Mononuclear cell (primary cell): ENCODE data around the gene PALMD. TPM values are rescaled to one million over a fixed set of nuclear protein-coding genes. Genes with fewer than 3 reads are reported as not detected.

Source experiments
- H3K27me3 ChIP-seq: 2 replicates; pipeline ENCODE4 v1.6.0; 2011; ENCODE audit warnings: low read length, control low read depth; ENCODE audit not compliant: insufficient read depth
- H3K4me1 ChIP-seq: 2 replicates; pipeline ENCODE4 v1.5.1; 2011; ENCODE audit warnings: mild to moderate bottlenecking, low read length, control low read depth; ENCODE audit not compliant: insufficient read depth
- H3K4me3 ChIP-seq: 2 replicates; pipeline ENCODE4 v1.5.1; 2011; ENCODE audit warnings: mild to moderate bottlenecking, low read length, moderate library complexity
- H3K9me3 ChIP-seq: 2 replicates; pipeline ENCODE4 v1.5.1; 2011; ENCODE audit warnings: low read depth, mild to moderate bottlenecking, control low read depth, low read length
- total RNA-seq: library from RNA; depleted of rRNA; stranded (reverse); fragments of >200 nt; gene quantifications from one replicate; pipeline ENCODE4 v1.2.3, GENCODE V29; 2012

The PALMD gene
- total RNA-seq, 1 donor, result not detected

- no peaks in the 10 kb centered on the region for H3K4me1 ChIP-seq
- no peaks in the 10 kb centered on the region for H3K9me3 ChIP-seq
- H3K4me3 ChIP-seq, result no peak overlapping the region
- no peaks in the 10 kb centered on the region for H3K27me3 ChIP-seq
Measured at GRCh38 chr1:99726407-99726806, 80.5 kb downstream of the PALMD start.

- no peaks in the 10 kb centered on the region for H3K27me3 ChIP-seq
- no peak overlapping the region for H3K4me3 ChIP-seq
- H3K4me1 ChIP-seq, result no peaks in the 10 kb centered on the region
- no peaks in the 10 kb centered on the region for H3K9me3 ChIP-seq
Measured at GRCh38 chr1:99726818-99727217, 80.9 kb downstream of the PALMD start.

- no peaks in the 10 kb centered on the region for H3K4me1 ChIP-seq
- no peaks in the 10 kb centered on the region for H3K9me3 ChIP-seq
- H3K4me3 ChIP-seq, result no peak overlapping the region
- H3K27me3 ChIP-seq, result no peaks in the 10 kb centered on the region
Measured at GRCh38 chr1:99727575-99728185, 81.8 kb downstream of the PALMD start.

GRCh38 chr1:99728494-99729235 is 82.8 kb downstream of the PALMD start:
- Histone ChIP-seq H3K27me3 (no peaks in the 10 kb centered on the region), H3K4me1 (no peaks in the 10 kb centered on the region), H3K9me3 (no peaks in the 10 kb centered on the region), H3K4me3 (no peak overlapping the region)

- Histone ChIP-seq H3K4me1 (no peaks in the 10 kb centered on the region), H3K9me3 (no peaks in the 10 kb centered on the region), H3K4me3 (no peak overlapping the region), H3K27me3 (no peaks in the 10 kb centered on the region)
Measured at GRCh38 chr1:99731384-99731783, 85.5 kb downstream of the PALMD start.

- no peaks in the 10 kb centered on the region for H3K9me3 ChIP-seq
- no peaks in the 10 kb centered on the region for H3K27me3 ChIP-seq
- H3K4me3 ChIP-seq, result no peak overlapping the region
- H3K4me1 ChIP-seq, result no peaks in the 10 kb centered on the region
Measured at GRCh38 chr1:99735852-99736251, 89.9 kb downstream of the PALMD start.

GRCh38 chr1:99737016-99737415 is 91.1 kb downstream of the PALMD start:
- H3K4me1 ChIP-seq, result no peaks in the 10 kb centered on the region
- H3K9me3 ChIP-seq, result no peaks in the 10 kb centered on the region
- no peaks in the 10 kb centered on the region for H3K27me3 ChIP-seq
- no peak overlapping the region for H3K4me3 ChIP-seq

GRCh38 chr1:99738858-99739465 is 93.0 kb downstream of the PALMD start:
- no peaks in the 10 kb centered on the region for H3K9me3 ChIP-seq

GRCh38 chr1:99740141-99740540 is 94.2 kb downstream of the PALMD start:
- no peaks in the 10 kb centered on the region for H3K9me3 ChIP-seq
- H3K4me3 ChIP-seq, result no peak overlapping the region
- H3K4me1 ChIP-seq, result no peaks in the 10 kb centered on the region
- no peaks in the 10 kb centered on the region for H3K27me3 ChIP-seq

More at GRCh38 chr1:99738858-99739465, 93.0 kb downstream of the PALMD start:
- Histone ChIP-seq H3K4me3 (no peak overlapping the region), H3K27me3 (no peaks in the 10 kb centered on the region), H3K4me1 (no peaks in the 10 kb centered on the region)

Other genes starting within 250 kb of the PALMD start
- gene FRRS1, start 120.5 kb downstream of the PALMD start, total RNA-seq, result 2.1 TPM
- gene AGL, start 204.2 kb downstream of the PALMD start, total RNA-seq, result 6.1 TPM